Esophagus (tissue), 2 donors: ENCODE data around the gene TMOD1. TPM values are rescaled to one million over a fixed set of nuclear protein-coding genes. Genes with fewer than 3 reads are reported as not detected.

Experiments
- H3K27ac ChIP-seq, 2 donors: one replicate each; pipeline ENCODE4 v1.5.1; 2013; ENCODE audit warnings: low read depth in 2 of 2, mild to moderate bottlenecking in 2 of 2, inconsistent platforms in 1 of 2, low read length in 1 of 2, moderate library complexity in 1 of 2
- H3K27me3 ChIP-seq, 2 donors: one replicate each; pipeline ENCODE4 v1.6.1; 2013; ENCODE audit warnings: low read length in 2 of 2, control low read depth in 1 of 2, mild to moderate bottlenecking in 1 of 2; ENCODE audit not compliant: insufficient read depth in 2 of 2, control insufficient read depth in 1 of 2
- H3K36me3 ChIP-seq, 2 donors: one replicate each; pipeline ENCODE4 v1.6.1; 2013; ENCODE audit warnings: low read length in 1 of 2; ENCODE audit not compliant: control insufficient read depth in 2 of 2, insufficient read depth in 2 of 2
- H3K4me1 ChIP-seq, 2 donors: one replicate each; pipeline ENCODE4 v1.6.1; 2013; ENCODE audit warnings: low read length in 1 of 2; ENCODE audit not compliant: control insufficient read depth in 2 of 2, insufficient read depth in 2 of 2
- H3K4me3 ChIP-seq, 2 donors: one replicate each; pipeline ENCODE4 v1.5.1; 2013; ENCODE audit warnings: low read length in 2 of 2, mild to moderate bottlenecking in 2 of 2, low read depth in 1 of 2, moderate library complexity in 1 of 2
- H3K9me3 ChIP-seq, 2 donors: one replicate each; pipeline ENCODE4 v1.6.1; 2013; ENCODE audit warnings: mild to moderate bottlenecking in 2 of 2, low read depth in 1 of 2, low read length in 1 of 2, moderate library complexity in 1 of 2; ENCODE audit not compliant: control insufficient read depth in 2 of 2, insufficient read depth in 1 of 2
- WGBS, 2 donors: extraction: QIAGEN DNeasy Blood & Tissue Kit; methylation state at CpG; one replicate each; pipeline ENCODE4 v1.1.7; 2013; 5-methylcytosine and 5-hydroxymethylcytosine counted together
- polyA plus RNA-seq, 2 donors: library from polyadenylated mRNA; stranded (reverse); fragments of 200-250 nt; gene quantifications; one replicate each; pipeline ENCODE4 v1.2.3, GENCODE V29; 2013
- donor health status: healthy with polysubstance abuse.
- donor health status: Bipolar disorder and iron deficiency.

The TMOD1 gene
- polyA plus RNA-seq, 2 donors: 3.2 to 7.1 TPM

DNA sequence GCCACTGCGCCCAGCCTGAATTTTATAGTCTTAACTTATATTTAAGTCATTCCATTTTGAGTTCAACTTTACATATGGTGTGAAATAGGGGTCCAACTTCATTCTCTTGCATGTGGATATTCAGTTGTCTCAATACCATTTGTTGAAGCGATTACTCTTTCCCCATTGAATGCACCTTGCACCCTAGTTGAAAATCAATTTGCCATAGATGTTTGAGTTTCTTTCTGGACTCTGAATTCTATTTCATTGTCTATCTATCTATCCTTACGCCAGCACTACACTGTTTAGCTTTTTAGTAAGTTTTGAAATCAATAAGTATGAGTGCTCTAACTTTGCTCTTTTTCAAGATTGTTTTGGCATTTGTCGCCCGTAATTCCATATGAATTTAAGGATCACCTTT, 49.8 kb downstream of the TMOD1 start:
- H3K27me3 ChIP-seq: no peaks in the 10 kb centered on the region
- no peak overlapping the region for H3K4me3 ChIP-seq
- H3K36me3 ChIP-seq: no peaks in the 10 kb centered on the region
- no peak overlapping the region for H3K27ac ChIP-seq
- H3K4me1 ChIP-seq: no peaks in the 10 kb centered on the region
- 93 to 95% methylated on average over 5 of the region's 5 CpGs for WGBS, 2 donors
- H3K9me3 ChIP-seq: no peaks in the 10 kb centered on the region

GRCh38 chr9:97553141-97553540, 51.7 kb downstream of the TMOD1 start:
- H3K27me3 ChIP-seq: no peaks in the 10 kb centered on the region
- no peak overlapping the region for H3K27ac ChIP-seq
- H3K4me1 ChIP-seq: no peaks in the 10 kb centered on the region
- no peaks in the 10 kb centered on the region for H3K36me3 ChIP-seq
- H3K9me3 ChIP-seq: no peaks in the 10 kb centered on the region
- 82 to 87% methylated on average over 6 of the region's 6 CpGs for WGBS, 2 donors
- H3K4me3 ChIP-seq: no peak overlapping the region

DNA sequence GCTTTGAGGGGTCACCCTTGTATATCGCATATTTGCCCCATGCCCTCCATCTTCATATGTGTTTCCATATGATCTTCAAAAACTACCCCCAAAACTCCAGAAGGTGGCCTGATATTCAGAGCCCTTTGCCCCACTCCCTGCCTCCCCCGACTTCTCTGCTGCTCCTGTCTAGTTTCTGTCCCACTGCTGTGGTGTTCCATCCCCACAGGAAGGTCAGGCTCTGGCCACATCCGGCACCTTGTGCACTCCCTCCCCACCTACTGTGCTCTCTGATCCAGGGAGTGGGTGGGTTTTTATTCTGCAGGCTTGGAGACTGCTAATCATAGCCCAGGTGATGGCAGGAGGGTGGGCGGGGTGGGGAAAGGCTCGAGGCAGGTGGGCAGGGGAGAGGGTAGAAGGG, 52.4 kb downstream of the TMOD1 start:
- H3K4me3 ChIP-seq: no peak overlapping the region
- no peaks in the 10 kb centered on the region for H3K4me1 ChIP-seq
- no peaks in the 10 kb centered on the region for H3K9me3 ChIP-seq
- no peaks in the 10 kb centered on the region for H3K27me3 ChIP-seq
- H3K27ac ChIP-seq: no peak overlapping the region
- WGBS, 2 donors: 81 to 88% methylated on average over 5 of the region's 5 CpGs
- H3K36me3 ChIP-seq: no peaks in the 10 kb centered on the region

- Histone ChIP-seq H3K9me3 (no peaks in the 10 kb centered on the region), H3K4me3 (no peak overlapping the region), H3K36me3 (no peaks in the 10 kb centered on the region), H3K27me3 (no peaks in the 10 kb centered on the region), H3K27ac (no peak overlapping the region), H3K4me1 (no peaks in the 10 kb centered on the region)
- 90% methylated on average over 6 of the region's 6 CpGs for WGBS, 2 donors
Observed at GRCh38 chr9:97554566-97555075, 53.2 kb downstream of the TMOD1 start.

DNA sequence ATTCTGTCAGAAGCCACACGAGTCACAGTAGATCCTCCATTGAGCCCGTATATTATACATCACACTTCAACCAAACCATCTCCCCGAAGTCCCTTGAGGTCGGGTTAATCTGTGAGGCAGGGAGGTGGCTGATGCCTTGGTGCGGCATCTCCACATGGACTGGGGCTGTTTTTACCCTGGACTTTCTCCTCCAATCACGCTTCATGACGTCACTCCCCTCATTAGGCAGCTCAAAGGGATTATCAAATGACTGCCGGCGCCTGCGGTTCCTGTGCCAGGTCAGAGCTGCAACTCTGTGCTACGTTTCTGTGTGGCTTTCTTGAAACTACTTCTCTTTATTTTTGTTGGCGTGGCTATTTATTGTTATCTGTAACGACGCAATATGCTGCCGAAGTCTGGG, 53.7 kb downstream of the TMOD1 start:
- H3K27ac ChIP-seq: no peak overlapping the region
- WGBS, 2 donors: 66 to 68% methylated on average over 15 of the region's 15 CpGs
- H3K36me3 ChIP-seq: no peaks in the 10 kb centered on the region

DNA sequence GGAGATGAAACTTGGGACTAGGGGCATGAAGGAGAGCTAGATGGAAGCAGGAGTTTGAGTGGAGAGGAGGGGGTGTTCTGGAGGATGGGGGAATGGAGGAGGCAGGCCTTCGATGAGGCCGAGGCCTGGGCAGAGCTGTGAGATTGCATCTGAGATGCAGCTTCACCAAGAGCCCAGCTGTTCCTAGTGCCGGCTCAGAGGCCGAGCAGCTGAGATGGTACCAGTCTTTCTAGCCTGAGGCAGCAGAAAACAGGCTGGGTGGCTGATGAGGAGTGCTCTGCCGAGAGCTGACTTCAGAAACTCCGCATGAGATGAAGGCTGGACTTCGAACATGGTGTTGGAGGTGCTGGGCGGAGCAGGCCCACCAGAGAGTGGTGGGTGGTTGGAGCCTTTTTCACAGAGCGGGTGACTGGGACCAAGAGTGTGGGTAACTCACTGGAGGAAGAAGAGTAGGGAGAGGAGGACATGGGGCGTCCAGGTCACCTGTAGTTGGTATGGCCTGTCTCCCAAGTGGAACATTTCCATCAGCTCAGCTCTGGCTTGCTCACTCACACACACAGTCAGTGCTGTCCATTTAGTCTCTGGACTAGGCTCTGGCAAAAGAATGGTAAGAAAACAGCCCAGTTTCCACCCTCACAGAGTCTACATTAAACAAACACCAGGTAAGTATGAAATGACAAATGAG, 54.7 kb downstream of the TMOD1 start:
- peak overlapping the region; percentile 37 to 79 for H3K27ac ChIP-seq
- H3K9me3 ChIP-seq: no peaks in the 10 kb centered on the region
- no peak overlapping the region for H3K4me3 ChIP-seq
- no peaks in the 10 kb centered on the region for H3K4me1 ChIP-seq
- 95% methylated on average over 10 of the region's 10 CpGs for WGBS, 2 donors
- no peaks in the 10 kb centered on the region for H3K27me3 ChIP-seq
- H3K36me3 ChIP-seq: no peaks in the 10 kb centered on the region

More for the DNA sequence above, 53.7 kb downstream of the TMOD1 start:
- H3K4me3 ChIP-seq: no peak overlapping the region
- no peaks in the 10 kb centered on the region for H3K27me3 ChIP-seq
- H3K9me3 ChIP-seq: no peaks in the 10 kb centered on the region
- H3K4me1 ChIP-seq: no peaks in the 10 kb centered on the region

DNA sequence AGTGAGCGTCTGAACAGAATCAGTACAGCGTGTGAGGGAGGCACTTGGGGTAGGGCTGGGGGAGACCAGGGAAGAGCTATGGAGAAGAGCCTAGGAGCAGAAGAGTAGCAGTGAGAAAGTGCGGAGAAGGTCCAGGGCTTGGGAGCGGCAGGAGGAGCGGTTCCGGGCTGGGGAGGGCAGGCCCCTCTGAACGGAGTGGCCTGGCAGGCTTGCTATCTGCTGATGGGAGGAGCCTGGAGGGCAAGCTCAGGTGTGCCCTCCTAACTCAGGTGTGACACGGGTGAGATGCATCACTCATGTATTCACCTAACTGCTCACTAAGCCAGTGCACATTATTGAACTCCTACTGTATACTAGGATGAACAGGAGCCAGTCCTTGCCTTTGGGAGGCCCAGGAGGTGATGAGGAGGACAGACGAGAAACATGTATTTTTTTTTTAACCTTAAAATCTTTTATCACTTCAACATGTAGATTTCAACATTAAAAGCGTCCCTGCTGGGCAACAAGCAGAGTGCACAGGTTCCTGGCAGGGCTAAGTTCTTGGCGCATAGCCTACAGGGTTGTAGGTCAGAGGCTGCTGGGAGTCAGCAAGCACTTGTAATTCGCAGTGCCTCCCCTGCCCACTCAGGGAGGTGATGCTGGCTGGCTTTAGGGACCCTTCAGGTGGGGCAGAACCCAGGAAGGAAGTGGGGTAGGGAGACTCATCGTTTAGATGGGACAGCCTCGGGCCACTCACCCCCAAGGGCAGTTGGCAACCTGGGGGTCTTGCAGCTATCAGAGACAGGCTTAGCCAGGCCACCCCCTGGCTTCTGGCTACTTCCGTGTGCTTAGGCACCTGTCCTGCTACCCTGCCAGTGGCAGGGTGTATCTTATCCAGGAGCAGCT, 55.5 kb downstream of the TMOD1 start:
- Histone ChIP-seq H3K9me3 (no peaks in the 10 kb centered on the region), H3K4me1 (no peaks in the 10 kb centered on the region), H3K36me3 (no peaks in the 10 kb centered on the region), H3K4me3 (no peak overlapping the region), H3K27ac (peak overlapping the region; percentile 66 to 79), H3K27me3 (no peaks in the 10 kb centered on the region)
- WGBS, 2 donors: 69 to 72% methylated on average over 15 of the region's 15 CpGs

DNA sequence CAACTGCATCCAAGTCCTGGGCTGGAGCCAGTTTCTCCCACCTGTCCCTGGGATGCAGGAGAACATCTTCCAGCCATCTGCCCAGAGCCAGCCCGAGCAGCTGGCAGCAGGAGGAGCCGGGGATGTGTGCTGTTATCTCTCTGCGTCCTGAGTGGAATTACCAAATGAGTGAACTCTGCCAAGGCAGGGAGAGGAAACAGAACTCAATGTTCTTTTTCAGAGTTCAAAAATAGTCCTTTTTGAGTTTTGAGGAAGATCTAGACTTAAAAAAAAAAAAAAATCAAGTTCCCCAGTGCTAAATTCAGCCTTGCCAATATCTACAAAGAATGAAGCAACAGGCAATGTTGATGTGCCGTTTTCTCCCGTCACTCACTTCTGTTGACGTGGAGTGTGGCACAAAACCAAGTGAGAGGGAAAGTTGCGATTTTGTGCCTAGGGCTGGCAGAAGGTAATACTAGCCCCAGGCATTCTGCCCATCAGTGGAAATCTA, 56.2 kb downstream of the TMOD1 start:
- 26 to 37% methylated on average over 7 of the region's 7 CpGs for WGBS, 2 donors
- Histone ChIP-seq H3K27me3 (no peaks in the 10 kb centered on the region), H3K4me1 (no peaks in the 10 kb centered on the region), H3K36me3 (no peaks in the 10 kb centered on the region), H3K9me3 (no peaks in the 10 kb centered on the region), H3K27ac (peak overlapping the region; percentile 66 to 79), H3K4me3 (no peak overlapping the region)

DNA sequence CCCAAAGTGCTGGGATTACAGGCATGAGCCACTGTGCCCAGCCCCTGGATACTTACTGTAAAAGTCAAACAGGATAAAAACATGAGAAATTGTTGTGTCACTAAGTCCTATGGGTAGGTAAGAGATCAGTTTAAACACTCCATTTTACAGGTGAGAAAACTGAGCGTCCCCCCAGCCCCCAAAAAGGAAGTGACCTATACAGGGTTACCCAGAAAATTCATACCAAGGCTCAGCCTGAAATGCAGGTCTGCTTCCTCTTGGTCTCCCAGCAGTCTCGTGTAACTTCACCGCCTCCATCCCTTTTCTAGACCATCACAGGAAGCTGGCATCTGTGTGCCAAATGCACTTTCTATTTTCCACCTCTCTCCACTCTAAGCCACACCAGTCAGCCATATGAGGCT, 57.2 kb downstream of the TMOD1 start:
- H3K36me3 ChIP-seq: no peaks in the 10 kb centered on the region
- no peaks in the 10 kb centered on the region for H3K27me3 ChIP-seq
- 55 to 58% methylated on average over 3 of the region's 3 CpGs for WGBS, 2 donors
- no peaks in the 10 kb centered on the region for H3K9me3 ChIP-seq
- H3K4me1 ChIP-seq: peaks cover 0 to 3% of the 10 kb centered on the region in 2 donors
- H3K4me3 ChIP-seq: no peak overlapping the region
- H3K27ac ChIP-seq: peak overlapping the region in 1 of 2 donors; percentile 66
